HG03342 (cell line): Measurements from ENCODE around the gene CDHR3.

ENCODE experiments used
- ATAC-seq: cut with Tn5 transposase; IDR thresholded peaks from one replicate; pipeline ENCODE4 v1.9.1; 2021; ENCODE audit warnings: mild to moderate bottlenecking, moderate library complexity; ENCODE audit not compliant: unreplicated experiment

CDHR3 gene

DNA sequence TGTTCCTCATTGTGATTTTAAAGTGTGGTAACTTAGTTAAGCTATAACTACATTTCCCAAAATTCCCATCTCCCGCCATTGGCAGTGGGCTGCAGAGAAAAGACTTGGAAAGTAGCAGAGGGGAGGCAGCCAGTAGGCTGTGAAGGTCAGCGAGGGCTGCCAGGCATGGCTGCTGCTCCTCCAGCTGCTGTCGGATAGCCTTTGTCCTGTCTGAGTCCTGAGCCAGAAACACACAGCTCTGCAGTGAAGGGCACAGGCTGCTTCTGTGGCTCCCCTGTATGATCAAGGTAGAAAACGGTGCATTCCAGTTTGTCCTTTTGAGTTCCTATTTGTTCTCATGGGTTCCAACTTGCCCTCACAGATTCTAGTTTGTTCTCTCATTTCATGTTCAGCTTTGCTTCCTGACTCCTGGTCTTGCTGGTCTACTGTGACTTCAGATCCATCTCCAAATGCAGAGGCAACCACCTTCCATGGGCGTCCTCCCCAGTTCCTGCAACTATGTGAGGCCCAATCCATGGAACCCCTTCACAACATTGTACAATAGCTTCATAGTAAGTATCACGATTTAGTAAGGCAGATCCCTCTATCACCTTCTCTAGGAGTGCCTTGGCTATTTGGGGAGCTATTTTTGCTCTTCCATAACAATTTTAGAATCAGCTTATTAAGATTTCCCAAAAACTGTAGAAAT is 117.4 kb downstream of the CDHR3 start:
- no peak for ATAC-seq

DNA sequence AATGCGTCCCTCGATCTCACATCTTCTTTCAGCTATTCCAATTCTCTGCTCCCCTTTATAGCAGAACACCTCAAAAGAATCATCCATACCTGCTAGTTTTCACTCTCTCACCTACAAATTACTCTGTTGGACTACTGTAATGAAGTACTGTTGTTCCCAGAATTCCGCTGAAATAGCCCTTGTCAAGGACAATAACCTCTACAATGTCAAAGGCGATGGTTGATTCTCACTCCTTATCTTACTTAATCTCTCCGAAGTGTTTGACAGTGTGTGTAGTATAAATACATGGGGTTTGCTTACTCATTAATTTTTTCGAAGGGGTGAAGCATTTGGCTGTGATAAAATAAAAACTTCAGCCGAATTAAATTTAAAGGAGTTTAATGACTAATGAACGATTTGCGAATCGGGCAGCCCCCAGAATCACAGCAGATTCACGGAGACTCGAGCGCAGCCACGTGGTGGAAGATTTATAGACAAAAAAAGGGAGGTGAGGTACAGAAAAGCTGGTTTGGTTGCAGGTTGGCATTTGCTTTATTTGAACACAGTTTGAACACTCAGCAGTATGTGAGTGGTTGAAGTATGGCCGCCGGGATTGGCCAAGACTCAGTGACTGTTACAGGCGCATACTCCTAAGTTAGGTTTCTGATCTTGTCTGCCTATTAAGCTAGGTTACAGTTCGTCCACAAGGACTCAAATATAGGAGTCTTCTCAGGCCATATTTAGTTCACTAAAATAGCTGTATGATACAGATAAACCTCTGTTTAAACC is 119.2 kb downstream of the CDHR3 start:
- ATAC-seq = no peak
